HG03045 (cell line): ENCODE results near the gene SRSF2.
A peak's percentile ranks its signal among the peaks of the same experiment; 100 is the strongest.
"Not testable (repeated sequence)": the region's sequence is repeated elsewhere in the genome, so short reads cannot be mapped to it uniquely, and the experiment has no call there.

Experiments used
- ATAC-seq: cut with Tn5 transposase; IDR thresholded peaks from one replicate; pipeline ENCODE4 v1.9.1; 2021; ENCODE audit warnings: mild to moderate bottlenecking, moderate library complexity; ENCODE audit not compliant: unreplicated experiment

Gene SRSF2

DNA sequence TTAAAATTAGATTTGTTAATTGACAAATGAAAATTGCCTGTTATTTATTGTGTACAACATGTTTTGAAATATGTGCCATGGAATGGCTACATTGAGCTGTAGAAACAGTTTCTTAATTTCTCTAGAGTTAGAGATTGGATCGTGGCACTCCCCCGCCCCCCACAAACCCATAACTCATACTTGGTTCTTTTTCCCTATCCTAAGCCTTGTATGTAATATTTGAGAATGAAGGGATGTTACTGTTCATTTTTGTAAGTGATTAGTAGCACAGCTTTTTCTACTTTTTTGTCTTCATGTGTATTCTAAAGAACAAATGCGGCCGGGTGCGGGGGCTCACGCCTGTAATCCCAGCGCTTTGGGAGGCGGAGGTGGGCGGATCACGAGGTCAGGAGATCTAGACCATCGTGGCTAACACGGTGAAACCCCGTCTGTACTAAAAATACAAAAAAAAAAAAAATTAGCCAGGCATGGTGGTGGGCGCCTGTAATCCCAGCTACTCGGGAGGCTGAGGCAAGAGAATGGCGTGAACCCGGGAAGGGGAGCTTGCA lies 2.5 kb upstream of the SRSF2 start:
- not testable (repeated sequence) for ATAC-seq

DNA sequence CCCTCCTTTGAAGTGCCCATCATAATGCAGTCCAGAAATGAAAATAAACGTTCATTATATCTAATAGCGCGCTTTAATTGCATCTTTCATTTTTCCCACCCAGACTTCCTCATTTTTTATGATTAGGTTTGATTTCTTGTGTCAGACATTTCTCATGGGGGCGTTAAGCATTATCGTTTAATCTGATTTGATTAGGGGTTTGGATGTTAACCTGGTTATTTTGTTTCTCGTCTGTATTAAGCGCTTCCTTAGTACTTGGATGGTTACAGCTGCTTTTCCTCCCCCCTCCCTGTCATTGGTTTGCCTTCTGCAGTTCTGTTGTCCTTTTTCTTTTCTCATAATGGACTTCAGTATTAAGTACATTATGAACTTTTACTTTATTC lies 1.3 kb upstream of the SRSF2 start:
- ATAC-seq: no peak

DNA sequence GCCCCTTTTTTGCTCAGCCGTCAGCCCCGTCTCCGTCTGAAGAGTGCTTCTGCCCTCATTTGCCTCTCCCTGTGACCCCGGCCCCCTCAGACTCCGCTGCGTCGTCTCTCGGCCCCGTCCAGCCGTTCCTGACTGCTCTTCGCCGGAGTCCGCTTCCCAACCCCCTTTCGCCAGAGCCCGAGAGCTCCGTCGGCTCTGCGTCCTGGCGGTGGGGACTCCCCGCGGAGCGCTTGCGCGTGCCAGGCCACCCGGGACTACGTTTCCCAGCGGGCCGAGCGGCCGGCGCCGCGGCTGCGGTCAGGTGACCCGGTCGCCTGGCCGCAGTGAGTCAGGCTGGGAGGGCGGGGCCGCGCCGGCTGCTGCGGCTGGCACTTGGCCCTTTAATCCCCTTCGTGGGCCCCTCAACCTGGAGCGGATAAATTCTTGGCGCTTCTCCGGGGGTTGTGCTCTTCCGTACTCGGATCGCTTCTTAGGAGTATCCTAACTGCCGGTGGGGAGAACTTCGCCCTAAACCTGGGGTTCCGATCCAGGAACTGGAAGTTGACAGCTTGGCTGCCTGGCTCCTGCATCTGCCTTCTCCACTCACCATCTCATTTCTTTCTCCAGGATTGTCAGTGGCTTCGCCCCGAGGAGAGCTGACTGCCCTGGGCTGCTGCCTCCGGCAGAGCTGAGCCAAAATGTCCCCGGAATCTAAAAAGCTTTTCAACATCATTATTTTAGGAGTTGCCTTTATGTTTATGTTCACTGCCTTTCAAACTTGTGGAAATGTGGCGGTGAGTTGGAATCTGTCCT lies 741 bp upstream of the SRSF2 start, which contains the start of gene MFSD11:
Gene MFSD11 (plus strand): TSS at position 444 of the 792 bp plus-strand sequence. CDS start 234 bp downstream, at position 678.
- peak; percentile 57 for ATAC-seq

DNA sequence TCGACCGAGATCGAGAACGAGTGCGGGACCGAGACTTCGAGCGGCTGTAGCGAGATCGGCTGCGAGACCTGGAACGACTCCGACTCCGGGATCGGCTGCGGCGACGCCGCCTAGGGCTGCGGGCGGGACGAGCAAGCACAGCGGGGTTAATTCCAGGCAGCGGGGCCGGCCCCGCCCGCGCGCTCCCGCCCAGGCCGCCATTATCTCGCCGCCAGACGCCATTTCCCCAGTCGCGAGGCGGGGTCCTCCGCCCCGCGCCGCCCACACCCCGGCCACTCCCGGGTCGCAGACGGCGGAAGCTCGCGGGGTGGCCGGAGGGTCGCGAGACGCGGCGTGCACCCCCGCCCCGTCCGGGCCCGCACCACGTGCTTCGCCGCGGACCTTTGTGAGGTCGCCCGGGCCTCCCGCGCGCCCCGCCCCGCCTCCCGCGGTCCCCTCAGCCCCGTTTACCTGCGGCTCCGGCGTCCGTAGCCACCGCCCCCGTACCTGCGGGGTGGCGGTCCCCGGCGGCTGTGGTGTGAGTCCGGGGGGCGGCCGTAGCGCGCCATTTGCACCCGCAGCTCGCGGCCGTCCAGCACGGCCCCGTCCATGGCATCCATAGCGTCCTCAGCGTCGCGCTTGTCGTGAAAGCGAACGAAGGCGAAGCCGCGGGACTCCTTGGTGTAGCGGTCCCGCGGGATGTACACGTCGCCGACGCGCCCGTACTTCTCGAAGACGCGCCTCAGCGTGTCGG lies 616 bp downstream of the SRSF2 start:
- ATAC-seq: peak; percentile 21

DNA sequence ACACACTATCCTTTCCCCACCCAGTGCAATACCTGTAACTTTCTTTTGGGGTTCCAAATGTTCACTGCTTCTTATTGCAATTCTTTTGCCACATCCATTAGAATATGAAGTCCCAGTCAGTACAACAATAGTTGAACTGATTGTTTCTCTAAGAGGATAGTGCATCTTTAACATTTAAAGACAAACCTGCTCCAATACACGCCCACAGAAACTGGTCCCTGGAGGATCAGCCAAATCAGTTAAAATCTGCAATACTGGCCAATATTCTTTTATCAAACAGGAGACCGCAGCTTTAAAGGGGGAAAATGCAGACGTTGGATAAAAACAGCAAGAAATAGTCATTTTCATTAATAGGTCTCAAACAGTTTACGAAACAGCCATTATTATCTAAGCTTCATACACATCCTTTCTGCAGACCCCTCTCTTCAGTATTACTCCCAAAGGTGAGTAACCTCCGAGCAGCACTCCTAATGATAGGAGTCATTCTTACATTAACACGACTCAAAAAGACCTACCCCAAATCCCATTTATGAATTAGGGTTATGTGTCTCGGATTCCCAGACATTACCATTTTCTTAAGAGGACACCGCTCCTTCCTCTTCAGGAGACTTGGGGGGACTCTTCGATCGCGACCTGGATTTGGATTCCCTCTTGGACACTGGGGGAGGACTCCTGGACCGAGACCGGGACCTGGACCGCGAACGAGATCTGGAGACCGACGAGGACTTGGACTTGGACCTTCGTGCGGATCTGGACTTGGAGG lies 1.4 kb downstream of the SRSF2 start:
- no peak for ATAC-seq

DNA sequence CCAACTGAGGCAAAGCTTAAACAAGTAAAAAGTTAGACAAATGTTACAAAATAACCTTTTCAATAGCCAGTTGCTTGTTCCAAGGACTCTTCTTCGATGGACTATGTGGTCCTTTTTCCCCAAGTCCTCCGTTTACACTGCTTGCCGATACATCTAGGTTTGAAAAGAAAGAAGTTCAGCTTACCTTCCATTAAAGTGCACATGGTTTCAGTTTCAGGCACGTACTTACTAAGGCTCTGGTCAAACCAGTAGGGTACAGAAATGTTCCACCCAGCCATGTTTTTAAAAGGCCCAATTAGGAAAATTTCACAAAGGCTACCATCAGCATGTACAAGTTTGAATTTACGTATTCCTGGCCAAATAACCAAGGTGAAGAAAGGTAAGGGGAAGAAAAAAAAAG lies 2.1 kb downstream of the SRSF2 start:
- ATAC-seq: no peak

DNA sequence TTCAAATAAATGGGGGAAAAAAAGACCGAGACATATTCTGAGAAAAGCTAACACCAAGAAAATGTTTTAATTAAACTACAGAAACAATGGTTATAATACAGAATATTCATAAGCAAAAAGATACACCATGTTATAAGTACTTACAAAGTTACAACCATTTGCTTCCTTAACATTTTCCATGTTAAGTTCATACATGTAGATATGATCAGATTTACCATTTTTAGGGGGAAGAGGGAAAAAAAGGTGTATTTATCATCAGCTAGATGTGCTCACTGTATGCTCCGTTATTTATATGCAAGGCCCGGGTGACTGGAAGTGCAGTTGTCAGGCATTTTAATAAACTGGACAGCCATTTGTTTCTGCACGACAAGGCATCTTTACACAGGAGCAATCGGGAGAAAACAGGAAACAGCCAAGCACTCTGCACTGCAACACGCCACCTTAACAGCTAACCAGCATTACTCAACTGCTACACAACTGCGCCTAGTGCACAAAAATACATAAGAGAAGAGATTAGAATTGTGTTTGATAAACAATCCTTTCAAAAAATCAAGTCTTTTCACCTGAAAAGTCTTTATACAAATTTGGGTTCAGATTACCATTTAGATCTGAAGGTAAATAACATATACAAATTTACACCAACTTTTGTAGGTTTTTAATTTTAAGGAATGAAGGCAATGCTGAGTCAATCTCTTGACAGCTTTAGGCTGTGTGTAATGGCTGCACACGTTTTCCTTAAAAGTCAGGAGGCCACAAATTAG lies 2.9 kb downstream of the SRSF2 start:
- ATAC-seq: no peak

DNA sequence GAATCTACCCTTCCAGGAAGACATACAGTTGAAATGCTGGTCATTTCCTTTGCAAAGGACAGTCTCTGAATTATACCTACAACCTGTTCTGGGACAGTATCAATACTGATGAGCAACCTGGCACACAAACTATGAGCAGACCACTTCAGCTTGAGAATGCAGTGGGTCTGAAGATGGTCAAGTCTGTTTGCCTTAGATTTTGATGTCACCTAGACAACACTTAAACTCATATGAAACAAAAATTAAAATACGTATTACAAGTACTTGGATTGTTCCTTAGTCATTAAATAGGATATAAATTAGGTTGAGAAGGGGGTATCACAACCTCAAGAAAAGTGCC lies 3.5 kb downstream of the SRSF2 start:
- no peak for ATAC-seq

DNA sequence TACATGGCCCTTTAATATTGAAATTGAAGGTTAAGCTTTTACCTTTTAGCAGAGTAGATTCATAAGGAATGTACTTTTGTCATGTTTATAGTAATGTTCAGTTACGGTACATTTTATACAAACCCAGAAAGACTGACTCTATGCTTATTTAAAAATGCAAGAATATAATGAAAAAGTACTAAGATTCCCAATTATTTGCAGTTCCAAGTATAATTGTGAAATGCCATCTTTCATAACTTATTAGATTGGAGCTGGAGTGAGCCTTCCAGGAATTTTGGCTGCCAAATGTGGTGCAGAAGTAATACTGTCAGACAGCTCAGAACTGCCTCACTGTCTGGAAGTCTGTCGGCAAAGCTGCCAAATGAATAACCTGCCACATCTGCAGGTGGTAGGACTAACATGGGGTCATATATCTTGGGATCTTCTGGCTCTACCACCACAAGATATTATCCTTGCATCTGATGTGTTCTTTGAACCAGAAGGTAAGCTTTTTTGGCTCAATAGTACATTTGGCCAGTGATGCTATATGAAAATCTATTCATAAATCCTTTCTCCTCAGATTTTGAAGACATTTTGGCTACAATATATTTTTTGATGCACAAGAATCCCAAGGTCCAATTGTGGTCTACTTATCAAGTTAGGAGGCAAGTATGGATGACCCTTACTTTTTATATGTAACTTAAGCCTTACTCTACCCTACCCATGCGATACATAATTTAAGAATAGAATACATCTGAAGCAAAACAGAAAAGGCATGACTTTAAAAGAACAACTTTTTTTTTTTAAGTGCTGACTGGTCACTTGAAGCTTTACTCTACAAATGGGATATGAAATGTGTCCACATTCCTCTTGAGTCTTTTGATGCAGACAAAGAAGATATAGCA lies 4.2 kb downstream of the SRSF2 start:
- no peak for ATAC-seq

DNA sequence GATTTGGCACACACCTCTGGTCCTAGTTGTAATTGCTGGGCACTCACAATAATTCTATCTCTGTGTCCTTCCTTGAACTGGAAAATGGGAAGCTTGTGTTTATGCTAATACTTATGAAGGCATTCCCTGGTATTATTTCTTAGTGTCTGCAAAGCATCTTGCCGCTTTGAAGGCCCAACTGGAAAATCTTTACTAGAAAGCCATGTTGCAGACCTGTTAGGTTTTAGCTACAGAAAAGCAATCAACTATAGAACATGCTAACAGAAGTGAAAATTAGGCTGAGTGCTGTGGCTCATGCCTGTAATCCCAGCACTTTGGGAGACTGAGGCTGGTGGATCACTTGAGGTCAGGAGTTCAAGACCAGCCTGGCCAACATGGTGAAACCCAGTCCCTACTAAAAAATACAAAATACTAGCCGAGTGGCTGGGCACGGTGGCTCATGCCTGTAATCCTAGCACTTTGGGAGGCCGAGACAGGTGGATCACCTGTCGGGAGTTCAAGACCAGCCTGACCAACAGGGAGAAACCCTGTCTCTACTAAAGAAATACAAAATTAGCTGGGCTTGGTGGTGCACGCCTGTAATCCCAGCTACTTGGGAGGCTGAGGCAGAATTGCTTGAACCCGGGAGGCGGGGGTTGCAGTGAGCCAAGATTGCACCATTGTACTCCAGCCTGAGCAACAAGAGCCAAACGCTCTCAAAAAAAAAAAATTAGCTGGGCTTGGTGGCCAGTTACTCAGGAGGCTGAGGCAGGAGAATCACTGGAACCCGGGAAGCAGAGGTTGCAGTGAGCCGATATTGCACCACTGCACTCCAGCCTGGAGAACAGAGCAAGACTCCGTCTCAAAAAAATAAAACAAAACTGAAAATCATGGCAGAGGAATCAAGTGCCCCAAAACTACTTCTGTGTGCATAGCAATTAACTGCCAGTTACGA lies 5.1 kb downstream of the SRSF2 start:
- ATAC-seq: not testable (repeated sequence)

DNA sequence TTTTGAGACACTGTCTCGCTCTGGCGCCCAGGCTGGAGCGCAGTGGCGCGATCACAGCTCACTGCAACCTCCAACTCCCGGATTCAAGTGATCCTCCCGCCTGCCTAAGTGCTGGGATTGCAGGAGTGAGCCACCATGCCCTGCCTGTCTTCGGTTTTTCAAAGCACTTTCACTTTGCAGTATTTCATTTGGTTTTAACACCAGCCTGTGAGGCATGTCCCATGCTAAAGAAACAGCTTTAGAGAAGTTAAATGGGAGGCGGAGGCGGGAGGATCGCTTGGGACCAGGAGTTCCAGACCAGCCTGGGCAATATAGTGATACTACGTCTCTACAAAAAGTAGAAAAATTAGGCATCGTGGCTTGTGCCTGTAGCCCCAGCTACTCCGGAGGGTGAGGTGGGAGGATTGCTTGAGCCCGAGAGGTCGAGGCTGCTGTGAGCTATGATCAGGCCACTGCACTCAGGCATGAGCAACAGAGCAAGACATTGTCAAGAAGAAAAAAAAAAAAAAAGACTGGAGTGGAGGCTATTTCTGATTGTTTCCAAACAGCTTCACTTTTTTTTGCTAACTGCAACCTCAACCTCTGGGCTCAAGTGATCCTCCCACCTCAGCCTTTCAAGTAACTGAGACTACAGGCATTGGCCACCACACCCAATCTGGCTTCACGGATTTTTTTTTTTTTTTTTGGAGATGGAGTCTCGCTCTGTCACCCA lies 9.2 kb downstream of the SRSF2 start:
- ATAC-seq: no peak

DNA sequence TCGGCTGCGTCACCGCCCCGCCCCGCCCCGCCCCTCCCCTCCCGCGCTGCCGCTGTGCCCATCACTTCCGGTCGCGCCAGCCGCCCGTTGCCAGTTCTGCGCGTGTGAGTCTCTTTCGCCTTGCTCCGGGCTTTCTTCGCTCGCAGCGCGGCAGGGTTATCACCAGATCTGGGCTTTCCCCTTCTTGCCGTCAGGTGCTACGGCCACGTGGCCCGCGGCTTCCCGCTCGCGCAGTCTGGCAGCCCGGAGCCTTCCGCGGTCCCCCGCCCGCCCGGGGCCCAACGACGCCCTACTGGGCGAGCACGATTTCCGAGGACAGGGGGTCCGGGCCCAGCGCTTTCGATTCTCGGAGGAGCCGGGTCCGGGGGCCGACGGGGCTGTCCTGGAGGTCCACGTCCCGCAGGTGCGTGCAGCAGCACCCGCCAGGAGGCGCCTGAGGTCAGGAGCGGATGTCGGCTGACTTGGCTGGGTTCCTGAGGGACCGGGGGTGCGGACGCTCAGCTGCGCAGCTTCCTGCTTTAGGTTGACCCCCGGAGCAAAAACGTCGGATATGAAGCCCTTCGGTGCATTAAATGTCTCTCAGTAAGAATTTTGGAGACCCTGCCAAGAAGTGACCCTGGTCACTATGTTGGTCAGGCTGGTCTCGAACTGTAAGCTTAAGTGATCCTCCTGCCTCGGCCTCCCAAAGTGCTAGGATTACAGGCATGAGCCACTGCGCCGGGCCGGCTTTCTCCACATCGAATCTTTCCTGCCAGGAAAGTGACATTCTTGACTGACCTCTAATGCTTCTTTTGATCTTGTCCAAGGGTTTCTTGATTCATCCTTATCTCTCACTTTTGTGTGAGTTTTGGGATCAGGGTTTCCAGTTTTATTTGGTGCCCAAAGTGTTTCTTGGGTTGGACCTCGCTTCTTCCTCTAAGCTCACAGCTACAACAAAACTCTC lies 10.1 kb downstream of the SRSF2 start, which contains the start of gene METTL23:
Gene METTL23 (plus strand): TSS at position 64 of the 943 bp plus-strand sequence. CDS start 2,872 bp downstream, outside the sequence.
- peak; percentile 48 for ATAC-seq

DNA sequence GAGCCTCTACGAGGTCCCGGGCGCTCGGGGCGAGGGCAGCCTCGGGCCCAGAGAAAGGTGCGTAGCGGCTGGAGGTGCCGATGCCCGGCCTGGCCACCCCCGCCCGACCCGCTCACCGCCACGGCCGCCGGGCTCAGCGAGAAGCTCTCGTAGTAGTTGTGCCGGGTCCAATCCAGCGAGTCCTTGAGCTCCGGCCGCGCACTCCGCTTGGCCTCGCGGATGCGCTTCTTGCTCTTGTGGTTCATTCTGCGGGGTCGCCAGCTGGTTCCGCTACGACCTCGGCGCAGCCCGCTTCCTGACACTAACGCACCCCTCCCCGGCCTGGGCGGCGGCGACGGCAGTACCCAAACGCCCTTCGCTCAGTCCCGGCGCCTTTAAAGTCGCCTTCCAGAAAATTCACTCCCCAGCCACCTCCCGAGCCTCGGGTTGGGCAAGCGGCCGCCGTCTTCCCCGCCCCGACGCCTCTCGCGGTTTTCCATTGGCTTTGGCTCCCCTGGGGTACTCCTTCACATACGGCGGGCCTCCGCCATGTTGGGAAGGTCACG lies 10.8 kb downstream of the SRSF2 start, which contains the start of gene JMJD6:
Gene JMJD6 (minus strand): TSS at position 376 of the 545 bp plus-strand sequence. CDS start 131 bp downstream, at position 245.
- peak; percentile 77 for ATAC-seq

DNA sequence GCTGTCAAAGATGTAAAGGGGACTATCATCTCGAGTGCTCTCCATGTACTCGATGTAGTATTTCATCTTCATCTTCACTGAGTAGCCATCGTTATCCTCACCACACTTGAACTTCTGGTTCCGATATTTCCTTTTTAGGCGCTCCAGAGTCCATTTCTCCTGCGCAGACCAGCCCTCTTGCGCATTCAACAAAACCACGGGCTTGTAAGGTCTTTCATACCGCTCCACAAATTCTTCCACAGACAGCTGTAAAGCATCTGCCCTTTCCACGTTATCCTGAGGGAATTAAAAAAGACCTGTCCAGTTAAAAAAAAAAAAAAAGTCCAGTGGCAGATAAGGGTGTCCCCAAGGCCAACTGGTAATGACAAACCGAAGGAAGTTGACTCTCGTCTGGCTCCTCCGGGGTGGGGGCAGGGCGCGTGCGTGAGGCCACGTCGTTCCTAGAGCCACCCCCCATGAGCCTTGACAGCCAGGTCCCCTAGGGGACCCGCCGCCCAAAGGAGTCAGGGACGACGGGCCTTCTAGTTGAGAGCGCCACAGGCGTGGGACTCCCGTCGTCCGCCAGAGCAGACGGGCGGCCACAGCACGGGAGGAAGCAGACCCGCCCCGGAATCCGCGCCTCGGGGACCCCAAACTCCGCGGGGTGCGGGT lies 11.4 kb downstream of the SRSF2 start:
- peak; percentile 27 for ATAC-seq

DNA sequence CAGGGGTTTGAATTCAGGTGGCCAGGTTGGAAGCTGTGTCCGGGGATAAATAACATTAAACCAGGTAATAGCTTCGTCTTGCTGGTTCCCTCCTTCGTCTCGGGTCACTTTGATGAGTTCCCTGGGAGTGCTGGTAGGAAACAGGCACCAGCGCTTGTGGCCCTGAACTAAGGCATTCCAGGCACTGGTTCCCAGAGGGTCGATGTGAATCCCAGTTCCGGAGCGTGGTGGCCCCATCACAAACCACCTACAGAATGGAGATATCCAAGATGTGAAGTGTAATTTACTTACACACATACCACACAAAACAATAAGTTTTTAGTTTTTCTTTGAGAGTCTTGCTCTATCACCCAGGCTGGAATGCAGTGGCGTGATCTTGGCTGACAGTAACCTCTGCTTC lies 13.3 kb downstream of the SRSF2 start:
- no peak for ATAC-seq

DNA sequence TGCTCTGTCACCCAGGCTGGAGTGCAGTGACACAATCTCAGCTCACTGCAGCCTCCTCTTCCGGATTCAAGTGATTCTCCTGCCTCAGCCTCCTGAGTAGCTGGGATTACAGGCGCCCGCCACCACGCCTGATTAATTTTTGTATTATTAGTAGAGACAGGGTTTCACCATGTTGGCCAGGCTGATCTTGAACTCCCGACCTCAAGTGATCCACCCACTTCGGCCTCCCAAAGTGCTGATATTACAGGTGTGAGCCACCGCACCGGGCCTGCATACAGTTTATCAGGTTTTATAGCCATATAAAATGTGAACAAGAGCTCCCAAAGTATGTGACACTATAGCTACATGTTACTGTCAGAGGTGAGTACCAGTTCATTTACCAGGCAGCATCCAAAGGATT lies 14.2 kb downstream of the SRSF2 start:
- not testable (repeated sequence) for ATAC-seq
